ENCODE data around the gene RNASEH2A. TPM values are rescaled to one million over a fixed set of nuclear protein-coding genes. Genes with fewer than 3 reads are reported as not detected.

RNASEH2A gene
- polyA plus RNA-seq, 2 of the 4 experiments (the other 2 are of a cell fraction), result 37.2 to 45.5 TPM

DNA sequence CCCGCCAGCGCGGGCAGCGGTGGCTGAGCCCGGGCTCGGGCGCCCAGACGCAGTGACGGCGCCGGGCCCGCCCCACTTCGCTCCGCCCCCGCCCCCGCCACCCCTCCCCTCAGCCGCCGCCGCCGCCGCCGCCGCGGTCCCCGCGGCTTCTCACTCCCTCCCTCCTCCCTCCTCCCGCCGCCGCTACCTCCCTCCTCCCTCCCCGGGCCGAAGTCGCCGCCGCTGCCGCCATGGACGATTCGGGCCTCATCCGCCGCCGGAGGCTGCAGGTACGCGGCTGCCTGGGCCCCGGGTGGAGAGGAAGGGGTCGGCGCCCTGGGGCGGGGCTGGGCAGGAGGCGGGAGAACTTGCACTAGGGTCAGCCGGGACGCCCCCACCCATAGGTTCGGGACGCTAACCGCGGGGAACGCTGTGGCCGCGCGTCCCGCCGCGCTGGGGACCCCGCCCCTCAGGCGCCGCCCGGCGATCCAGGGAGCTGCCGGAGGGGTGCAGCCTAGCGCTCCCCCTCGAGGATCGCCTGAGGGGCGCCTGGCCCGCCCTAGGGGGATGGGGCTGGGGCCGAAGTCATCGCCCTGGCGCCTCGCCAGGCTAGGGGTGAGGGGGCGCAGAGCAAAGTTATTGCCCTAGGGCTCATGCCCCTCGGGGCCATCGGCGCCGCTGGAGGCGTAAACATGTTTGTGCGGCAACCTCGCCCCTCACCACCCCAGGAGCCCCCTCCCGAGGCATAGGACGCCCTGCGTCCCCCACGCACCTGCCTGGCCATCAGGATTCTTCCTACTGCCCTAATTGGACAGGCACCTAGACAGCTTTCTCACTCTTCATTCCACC lies 27.6 kb downstream of the RNASEH2A start:
- ATAC-seq, result peak; percentile 25 to 32; a peak in 4 of 6 replicates
- CTCF ChIA-PET, result interaction anchor here (1.1 to 2.2 kb wide), 6 partner anchors 9 to 73 kb away, joined by 4 to 16 read pairs (median 4); no protein-coding TSS in a partner anchor

GRCh38 chr19:12834566-12834943 lies 28.2 kb downstream of the RNASEH2A start, which contains the start of gene RTBDN:
Gene RTBDN (minus strand): TSS chr19:12834579. CDS start chr19:12829979, 4,600 bp downstream.
- POLR2A ChIA-PET, result no interaction called here
- CTCF ChIA-PET, result interaction anchor here (1.1 to 2.2 kb wide), 6 partner anchors 10 to 74 kb away, joined by 4 to 16 read pairs (median 4); no protein-coding TSS in a partner anchor
- DNase-seq (ENCODE audit: low read depth in 1 of 2, low spot score in 1 of 2) (no peak), FAIRE-seq (no peak), ATAC-seq (no peak)
- TF ChIP-seq NPAS2 (CRISPR knock-in tag; IDR thresholded peaks at IDR 0.05; ENCODE audit: borderline replicate concordance) (no peak), RCOR1 (IDR thresholded peaks at IDR 0.05; ENCODE audit: low read depth, low read length) (no peak), SREBF2 (IDR thresholded peaks at IDR 0.05) (no peak)
- H3K27ac ChIP-seq, result peak within 1 kb of the TSS; percentile 58 to 85
- 67% methylated on average over 10 of the region's 20 CpGs for WGBS (ENCODE audit: missing lambda C conversion rate)
- H3K9me3 ChIP-seq, result no peaks in the 10 kb centered on the region
- H3K4me3 ChIP-seq, result peak within 1 kb of the TSS; percentile 55
- peak within 1 kb of the TSS; percentile 84 for H3K4me2 ChIP-seq
- H3K4me1 ChIP-seq, result peaks cover 17% of the 10 kb centered on the region

More for the DNA sequence above, 27.6 kb downstream of the RNASEH2A start:
- Histone ChIP-seq H3K4me3 (peak overlapping the region; percentile 55), H3K9me3 (no peaks in the 10 kb centered on the region), H3K27ac (peak overlapping the region; percentile 58 to 85), H3K4me1 (peaks cover 15% of the 10 kb centered on the region), H3K4me2 (peak overlapping the region; percentile 84)
- no peak for FAIRE-seq
- POLR2A ChIA-PET, result no interaction called here
- WGBS (ENCODE audit: missing lambda C conversion rate), result 27% methylated on average over 5 of the region's 87 CpGs
- no peak for TF ChIP-seq CTCF (IDR thresholded peaks at IDR 0.05)
- no peak for TF ChIP-seq KDM1A (IDR thresholded peaks at IDR 0.05; ENCODE audit: low read depth)
- TF ChIP-seq, protein P1, sequence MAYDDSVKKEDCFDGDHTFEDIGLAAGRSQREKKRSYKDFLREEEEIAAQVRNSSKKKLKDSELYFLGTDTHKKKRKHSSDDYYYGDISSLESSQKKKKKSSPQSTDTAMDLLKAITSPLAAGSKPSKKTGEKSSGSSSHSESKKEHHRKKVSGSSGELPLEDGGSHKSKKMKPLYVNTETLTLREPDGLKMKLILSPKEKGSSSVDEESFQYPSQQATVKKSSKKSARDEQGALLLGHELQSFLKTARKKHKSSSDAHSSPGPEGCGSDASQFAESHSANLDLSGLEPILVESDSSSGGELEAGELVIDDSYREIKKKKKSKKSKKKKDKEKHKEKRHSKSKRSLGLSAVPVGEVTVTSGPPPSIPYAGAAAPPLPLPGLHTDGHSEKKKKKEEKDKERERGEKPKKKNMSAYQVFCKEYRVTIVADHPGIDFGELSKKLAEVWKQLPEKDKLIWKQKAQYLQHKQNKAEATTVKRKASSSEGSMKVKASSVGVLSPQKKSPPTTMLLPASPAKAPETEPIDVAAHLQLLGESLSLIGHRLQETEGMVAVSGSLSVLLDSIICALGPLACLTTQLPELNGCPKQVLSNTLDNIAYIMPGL (CRISPR knock-in tag; IDR thresholded peaks at IDR 0.05; ENCODE audit: borderline replicate concordance), result no peak
- TF ChIP-seq CEBPB (IDR thresholded peaks at IDR 0.05), result no peak
- no peak for TF ChIP-seq POLR2A (IDR thresholded peaks at IDR 0.05; ENCODE audit: low read length)
- no peak for TF ChIP-seq JUN (IDR thresholded peaks at IDR 0.05)
- no peak for TF ChIP-seq NPAS2 (CRISPR knock-in tag; IDR thresholded peaks at IDR 0.05; ENCODE audit: borderline replicate concordance)
- no peak for DNase-seq (ENCODE audit: low read depth in 1 of 2, low spot score in 1 of 2)

GRCh38 chr19:12834976-12835757 lies 28.8 kb downstream of the RNASEH2A start:
- no peak overlapping the region for H3K27ac ChIP-seq
- 26% methylated on average over 31 of the region's 39 CpGs for WGBS (ENCODE audit: missing lambda C conversion rate)
- DNase-seq (ENCODE audit: low read depth in 1 of 2, low spot score in 1 of 2) (peak in 1 of 2 experiments; percentile 52), ATAC-seq (peak in 1 of 2 experiments; percentile 40; a peak in 3 of 6 replicates), FAIRE-seq (no peak)
- no peaks in the 10 kb centered on the region for H3K9me3 ChIP-seq
- CTCF ChIA-PET, result interaction anchor here (0.6 to 2.2 kb wide), 7 partner anchors 10 to 117 kb away, joined by 3 to 16 read pairs (median 4); no protein-coding TSS in a partner anchor
- POLR2A ChIA-PET, result no interaction called here
- H3K4me1 ChIP-seq, result peaks cover 17% of the 10 kb centered on the region
- H3K4me2 ChIP-seq, result peak overlapping the region; percentile 72
- peak overlapping the region; percentile 37 for H3K4me3 ChIP-seq
- TF ChIP-seq RAD21 (conservative IDR thresholded peaks at IDR 0.05 in 1 of 2, IDR thresholded peaks at IDR 0.05 in 1 of 2) (no peak), HOXA7 (CRISPR knock-in tag; IDR thresholded peaks at IDR 0.05) (no peak), POLR2A (IDR thresholded peaks at IDR 0.05; ENCODE audit: low read length) (no peak), REST (IDR thresholded peaks at IDR 0.05) (no peak), ESRRA (IDR thresholded peaks at IDR 0.05; ENCODE audit: borderline replicate concordance, low read length) (no peak), CBX2 (IDR thresholded peaks at IDR 0.05; ENCODE audit: borderline replicate concordance, low read depth) (no peak), EHMT2 (IDR thresholded peaks at IDR 0.05; ENCODE audit: low read depth) (no peak)
- TF ChIP-seq, protein P2, sequence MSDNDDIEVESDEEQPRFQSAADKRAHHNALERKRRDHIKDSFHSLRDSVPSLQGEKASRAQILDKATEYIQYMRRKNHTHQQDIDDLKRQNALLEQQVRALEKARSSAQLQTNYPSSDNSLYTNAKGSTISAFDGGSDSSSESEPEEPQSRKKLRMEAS (IDR thresholded peaks at IDR 0.05), result no peak
- TF ChIP-seq, protein P1 (CRISPR knock-in tag; IDR thresholded peaks at IDR 0.05; ENCODE audit: borderline replicate concordance), result no peak
